ENCODE data around the gene DTD1.

- no peak for TF ChIP-seq POLR2A (IDR thresholded peaks at IDR 0.05)
- TF ChIP-seq CTCF (IDR thresholded peaks at IDR 0.05) = no peak
Measured at GRCh38 chr20:18541741-18542140, 46.1 kb upstream of the DTD1 start.

All from heart left ventricle (tissue), 13 donors.